ENCODE results near the gene TAOK2. TPM values are rescaled to one million over a fixed set of nuclear protein-coding genes. Genes with fewer than 3 reads are reported as not detected.

Gene TAOK2
- total RNA-seq, 1 experiment from 2014 or later = 56.7 TPM

- TF ChIP-seq, protein P1, sequence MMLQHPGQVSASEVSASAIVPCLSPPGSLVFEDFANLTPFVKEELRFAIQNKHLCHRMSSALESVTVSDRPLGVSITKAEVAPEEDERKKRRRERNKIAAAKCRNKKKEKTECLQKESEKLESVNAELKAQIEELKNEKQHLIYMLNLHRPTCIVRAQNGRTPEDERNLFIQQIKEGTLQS (IDR thresholded peaks at IDR 0.05) = no peak
- no peak for TF ChIP-seq POLR2A (IDR thresholded peaks at IDR 0.05; ENCODE audit: borderline replicate concordance, extremely low read depth, insufficient read depth, insufficient read length)
Observed at GRCh38 chr16:29993903-29994599, 20.4 kb downstream of the TAOK2 start (continued).

DNA sequence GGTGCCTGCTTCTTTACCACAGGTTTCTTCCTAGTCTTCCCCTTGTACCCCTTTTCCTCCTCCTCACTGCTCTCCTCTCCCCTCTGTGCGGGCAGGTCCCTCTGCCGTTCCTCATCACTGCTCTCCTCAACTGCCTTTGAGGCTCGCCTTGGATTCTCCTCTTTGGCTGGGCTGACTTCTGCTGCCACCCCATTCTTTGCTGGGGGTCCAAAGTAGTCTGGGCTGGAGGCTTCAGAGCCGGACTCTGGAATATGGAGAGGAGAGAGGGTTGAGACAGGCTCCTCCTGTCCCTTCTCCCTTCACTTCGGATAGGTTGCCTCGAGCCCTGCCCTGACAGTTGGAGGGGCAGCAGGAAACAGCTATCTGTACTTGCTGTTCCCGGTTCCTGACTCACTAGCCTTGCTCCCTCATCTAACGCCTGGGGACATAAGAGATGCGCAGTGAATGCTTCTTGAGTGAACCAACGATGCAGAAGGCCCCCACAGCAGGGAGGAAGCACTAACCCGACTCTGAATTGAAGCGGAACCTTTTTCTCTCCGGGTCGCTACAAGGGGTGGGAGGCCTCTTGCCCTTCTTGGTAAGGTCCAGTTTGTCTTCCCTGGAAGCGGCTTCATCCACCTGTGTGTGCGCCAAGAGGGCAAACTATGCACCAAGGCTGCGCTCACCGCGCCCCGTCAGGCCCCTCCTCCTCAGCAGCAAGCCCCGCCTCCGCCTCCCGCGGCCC, 21.1 kb downstream of the TAOK2 start:
- H3K9ac ChIP-seq (ENCODE audit: low read length) = peak overlapping the region; percentile 86
- ATAC-seq (peak; percentile 64), DNase-seq (ENCODE audit: low read depth, low spot score) (no peak)
- CTCF ChIA-PET = no interaction called here
- peaks cover 11% of the 10 kb centered on the region for H3K79me2 ChIP-seq (ENCODE audit: insufficient read depth, low read length)
- no peak for TF ChIP-seq SIN3A (IDR thresholded peaks at IDR 0.05; ENCODE audit: low read depth)
- no peak for TF ChIP-seq RAD21 (IDR thresholded peaks at IDR 0.05; ENCODE audit: low read depth)
- no peak for TF ChIP-seq CEBPB (IDR thresholded peaks at IDR 0.05; ENCODE audit: low read depth)
- TF ChIP-seq JUND (IDR thresholded peaks at IDR 0.05) = no peak
- TF ChIP-seq ELF1 (IDR thresholded peaks at IDR 0.05; ENCODE audit: borderline replicate concordance, low read depth) = no peak
- peak overlapping the region; percentile 92 for H3K4me2 ChIP-seq (ENCODE audit: low read length)
- H3K9me3 ChIP-seq (ENCODE audit: control insufficient read depth in 1 of 2, insufficient read depth in 1 of 2, low read depth in 1 of 2, low read length in 2 of 2) = no peaks in the 10 kb centered on the region
- H2AFZ ChIP-seq (ENCODE audit: low read depth, low read length, poor library complexity, severe bottlenecking) = no peak overlapping the region
- H4K20me1 ChIP-seq (ENCODE audit: insufficient read depth) = no peaks in the 10 kb centered on the region
- intact Hi-C loops (cut with micrococcal nuclease) = no loop called here
- RAD21 ChIA-PET (ENCODE audit: low non-redundant PET in 1 of 2, low total read pairs in 2 of 2, uncharacterized antibody in 2 of 2, unreplicated experiment in 2 of 2) = no interaction called here
- POLR2A ChIA-PET = interaction anchor here (0.8 to 1.2 kb wide), 3 partner anchors 18 to 95 kb away, joined by 3 read pairs; partner anchors contain the start of genes ASPHD1, SEZ6L2 and TMEM219
- BruUV-seq (replicated peaks) = TSS peak; percentile 76
- peak overlapping the region; percentile 88 for H3K27ac ChIP-seq (ENCODE audit: low read depth, low read length)
- H3K36me3 ChIP-seq (ENCODE audit: control insufficient read depth in 1 of 2, insufficient read depth in 2 of 2, low read length in 2 of 2) = peaks cover 12 to 25% of the 10 kb centered on the region in 2 experiments
- no peaks in the 10 kb centered on the region for H3K27me3 ChIP-seq (ENCODE audit: insufficient read depth, low read length)
- H3K4me3 ChIP-seq (replicated peaks in 1 of 2; ENCODE audit: low read depth in 1 of 2, low read length in 2 of 2) = peak overlapping the region; percentile 83 to 95
- no peaks in the 10 kb centered on the region for H3K9me2 ChIP-seq (ENCODE audit: insufficient read depth)
- peaks cover 9 to 27% of the 10 kb centered on the region in 2 experiments for H3K4me1 ChIP-seq (ENCODE audit: control insufficient read depth in 1 of 2, insufficient read depth in 2 of 2, low read length in 2 of 2)
